GM12878 (cell line): ENCODE data around the gene BIK. TPM values are rescaled to one million over a fixed set of nuclear protein-coding genes. Genes with fewer than 3 reads are reported as not detected.

Experiments used
- ATAC-seq: fragments of 200-7000 bp; cut with Tn5 transposase; 3 replicates; pipeline ENCODE4 v1.9.1; 2020; ENCODE audit warnings: mild to moderate bottlenecking, moderate library complexity
- BruUV-seq: library from RNA; stranded (reverse); fragments of 400-500 nt; replicated peaks from 2 replicates; lab custom pipeline; 2021; lab: Mats Ljungman, UMichigan
- CTCF ChIA-PET: fragments of 300-600 bp; sonication (Branson Sonifier 250); formaldehyde crosslinking; extraction: SDS; loops from one replicate; lab custom pipeline; 2021; ENCODE audit warnings: inconsistent platforms; lab: Yijun Ruan, JAX
- POLR2A ChIA-PET: fragments of 350-600 bp; formaldehyde crosslinking; extraction: SDS; loops from one replicate; lab custom pipeline; 2021; ENCODE audit warnings: inconsistent platforms; lab: Charles Lee
- RAD21 ChIA-PET: fragments of 300-600 bp; sonication (Branson Sonifier 250); formaldehyde crosslinking; loops from one replicate; lab custom pipeline; 2023; ENCODE audit warnings: antibody characterized with exemption; ENCODE audit not compliant: unreplicated experiment; lab: Charles Lee
- SMC1A ChIA-PET: fragments of 300-600 bp; sonication (Branson Sonifier 250); formaldehyde crosslinking; loops from one replicate; lab custom pipeline; 2023; ENCODE audit not compliant: unreplicated experiment, uncharacterized antibody; lab: Charles Lee
- DNase-seq: peaks from one replicate; pipeline ENCODE4 v3.0.0-alpha.2; 2011; ENCODE audit warnings: low read depth, low spot score
- FAIRE-seq: peaks from 3 replicates; lab custom pipeline; 2011; peaks lifted over from hg19 to GRCh38; lab: Jason Lieb, UNC
- H2AFZ ChIP-seq: 2 replicates; pipeline ENCODE4 v1.6.0; 2011; ENCODE audit warnings: low read depth, low read length, control low read depth; ENCODE audit not compliant: control insufficient read depth
- H3K27ac ChIP-seq: 2 replicates; pipeline ENCODE4 v1.5.1; 2011; ENCODE audit warnings: control low read depth; ENCODE audit not compliant: control insufficient read depth, insufficient read depth
- H3K27me3 ChIP-seq, 2 experiments: replicated peaks in 1 of 2; 2 replicates each; pipeline versions ENCODE4 v1.6.0 to v1.6.1; 2011; ENCODE audit warnings: low read length in 1 of 2; ENCODE audit not compliant: control insufficient read depth in 2 of 2, insufficient read depth in 2 of 2
- H3K36me3 ChIP-seq, 2 experiments: 2 replicates each; pipeline ENCODE4 v1.5.1; 2011; ENCODE audit warnings: low read length in 1 of 2; ENCODE audit not compliant: control insufficient read depth in 2 of 2, insufficient read depth in 2 of 2
- H3K4me1 ChIP-seq: 2 replicates; pipeline ENCODE4 v1.6.1; 2011; ENCODE audit warnings: mild to moderate bottlenecking, low read length, moderate library complexity, mixed read lengths; ENCODE audit not compliant: control insufficient read depth, insufficient read depth
- H3K4me2 ChIP-seq: 2 replicates; pipeline ENCODE4 v1.6.0; 2011; ENCODE audit warnings: control low read depth; ENCODE audit not compliant: control insufficient read depth, insufficient read depth
- H3K4me3 ChIP-seq: fragments of 200-600 bp; sonication (generic); 2 replicates; pipeline ENCODE4 v1.5.1; 2016
- H3K79me2 ChIP-seq: 2 replicates; pipeline ENCODE4 v1.6.0; 2011; ENCODE audit warnings: low read length; ENCODE audit not compliant: control insufficient read depth, insufficient read depth
- H3K9ac ChIP-seq: 2 replicates; pipeline ENCODE4 v1.8.0; 2011; ENCODE audit warnings: low read length, control low read depth, mixed read lengths; ENCODE audit not compliant: control insufficient read depth, insufficient read depth
- H3K9me3 ChIP-seq: replicated peaks from 3 replicates; pipeline ENCODE4 v1.5.1; 2011; ENCODE audit warnings: mild to moderate bottlenecking, low read length; ENCODE audit not compliant: control insufficient read depth, insufficient read depth
- H4K20me1 ChIP-seq: 2 replicates; pipeline ENCODE4 v1.6.0; 2011; ENCODE audit not compliant: control insufficient read depth, insufficient read depth
- ELK1 ChIP-seq: IDR thresholded peaks from 2 replicates; pipeline ENCODE4 v1.6.1; 2012; ENCODE audit warnings: low read depth, low read length, improper control_type of control experiment
- HDAC2 ChIP-seq: fragments of 200-600 bp; sonication (generic); IDR thresholded peaks from 2 replicates; pipeline ENCODE4 v1.6.1; 2017
- HSF1 ChIP-seq: fragments of 150-350 bp; IDR thresholded peaks from 2 replicates; pipeline ENCODE4 v1.6.1; 2014; ENCODE audit warnings: mild to moderate bottlenecking, low read depth, low read length
- KDM1A ChIP-seq: fragments of 200-600 bp; sonication (generic); IDR thresholded peaks from 2 replicates; pipeline ENCODE4 v1.6.1; 2016; ENCODE audit warnings: borderline replicate concordance
- MEF2B ChIP-seq: fragments of 450-650 bp; IDR thresholded peaks from 2 replicates; pipeline ENCODE4 v1.6.1; 2018; ENCODE audit warnings: mild to moderate bottlenecking, moderate library complexity; ENCODE audit not compliant: partially characterized antibody, poor library complexity, severe bottlenecking
- NFYB ChIP-seq: IDR thresholded peaks from 2 replicates; pipeline ENCODE4 v1.6.1; 2011; ENCODE audit warnings: low read depth, mild to moderate bottlenecking, low read length, improper control_type of control experiment, moderate library complexity; ENCODE audit not compliant: insufficient read depth
- SMAD1 ChIP-seq: fragments of 450-650 bp; IDR thresholded peaks from 2 replicates; pipeline ENCODE4 v1.6.1; 2018; ENCODE audit warnings: mild to moderate bottlenecking, low read depth; ENCODE audit not compliant: partially characterized antibody
- TAF1 ChIP-seq: IDR thresholded peaks from 2 replicates; pipeline ENCODE4 v1.6.1; 2011; ENCODE audit warnings: mild to moderate bottlenecking, low read depth, low read length, borderline replicate concordance
- TCF7 ChIP-seq: IDR thresholded peaks from 2 replicates; pipeline ENCODE4 v1.6.1; 2014; ENCODE audit warnings: antibody characterized with exemption, borderline replicate concordance
- YY1 ChIP-seq: IDR thresholded peaks from 2 replicates; pipeline ENCODE4 v1.6.1; 2011; ENCODE audit warnings: low read depth, mild to moderate bottlenecking, low read length
- ZBTB4 ChIP-seq: fragments of 450-650 bp; formaldehyde crosslinking; IDR thresholded peaks from 2 replicates; pipeline ENCODE4 v1.4.0; 2022; ENCODE audit warnings: mild to moderate bottlenecking, moderate library complexity
- ZNF274 ChIP-seq: IDR thresholded peaks from one replicate; pipeline ENCODE4 v1.8.0; 2011; ENCODE audit not compliant: insufficient read length, insufficient read depth
- WGBS: methylation state at CpG from one replicate; pipeline ENCODE4 v1.1.6; 2016; ENCODE audit warnings: low lambda C conversion rate; ENCODE audit not compliant: insufficient replicate concordance, insufficient coverage; ENCODE audit errors: missing lambda C conversion rate; 5-methylcytosine and 5-hydroxymethylcytosine counted together
- in situ Hi-C: fragments of 300-500 bp; cut with MboI; formaldehyde crosslinking; loops from 9 replicates; pipeline ENCODE4 v1.14.3; 2018; ENCODE audit warnings: mixed read lengths
- intact Hi-C: fragments of 100-400 bp; cut with micrococcal nuclease; formaldehyde crosslinking; loops from one replicate; pipeline ENCODE4 v1.14.2; 2022; ENCODE audit not compliant: unreplicated experiment
- polyA plus RNA-seq, 11 experiments: library from polyadenylated mRNA; depleted of rRNA in 4 of 11; unstranded in 6 of 11; stranded (reverse) in 5 of 11; fragments of >200 nt; fragmentation: Nextera tagmentation in 4 of 11; fragmentation: Illumina TruSeq in 1 of 11; extraction: Ambion mirVana in 4 of 11; extraction: Trizol in 1 of 11; gene quantifications; 1 replicate in 1 of 11; 2 replicates in 10 of 11; pipeline versions ENCODE4 v1.2.1 to v1.2.3, GENCODE V29; 2011 to 2016; ENCODE audit warnings: inconsistent platforms in 2 of 11, missing spikeins in 2 of 11, low read depth in 1 of 11
- total RNA-seq, 4 experiments: library from RNA; depleted of rRNA in 3 of 4; stranded (reverse); fragments of >200 nt in 3 of 4; fragmentation: Illumina TruSeq in 1 of 4; extraction: Trizol in 1 of 4; gene quantifications; 2 replicates each; pipeline versions ENCODE4 v1.2.1 to v1.2.3, GENCODE V29; 2013 to 2021

The BIK gene
- total and polyA plus RNA-seq, 10 of the 15 experiments (the other 5 are each of a cell fraction or from before 2014, with no cell fraction given) = 0.33 to 9.8 (median 3.9) TPM

GRCh38 chr22:43131773-43132501 is 21.4 kb downstream of the BIK start (continued):
- no peak for TF ChIP-seq ZBTB4 (CRISPR knock-in tag)
- no peak for TF ChIP-seq KDM1A
- no peak for TF ChIP-seq YY1
- no peak for TF ChIP-seq ZNF274
- no peak for TF ChIP-seq TCF7
- TF ChIP-seq SMAD1 = no peak

GRCh38 chr22:43133401-43133800 is 22.9 kb downstream of the BIK start:
- no TSS peak for BruUV-seq
- ChIA-PET CTCF (no interaction called here), POLR2A (no interaction called here), SMC1A (no interaction called here), RAD21 (no interaction called here)
- H3K9me3 ChIP-seq = no peaks in the 10 kb centered on the region
- intact Hi-C loops (no loop called here), in situ Hi-C loops (no loop called here)
- no peak overlapping the region for H3K4me2 ChIP-seq
- no peaks in the 10 kb centered on the region for H3K27me3 ChIP-seq
- no peak overlapping the region for H2AFZ ChIP-seq
- FAIRE-seq (no peak), ATAC-seq (no peak), DNase-seq (no peak)
- H3K4me3 ChIP-seq = no peak overlapping the region
- H3K36me3 ChIP-seq = peaks cover 6 to 25% of the 10 kb centered on the region in 2 experiments
- WGBS = 87% methylated on average over 9 of the region's 9 CpGs
- no peak overlapping the region for H3K9ac ChIP-seq
- peaks cover 15% of the 10 kb centered on the region for H3K4me1 ChIP-seq
- no peaks in the 10 kb centered on the region for H3K79me2 ChIP-seq
- no peaks in the 10 kb centered on the region for H4K20me1 ChIP-seq
- no peak overlapping the region for H3K27ac ChIP-seq
- TF ChIP-seq HDAC2 (no peak), MEF2B (no peak), NFYB (no peak), ELK1 (no peak), HSF1 (no peak), TAF1 (no peak), ZBTB4 (CRISPR knock-in tag) (no peak)
